GM12878 (cell line): ENCODE measurements around the gene IER3. TPM values are rescaled to one million over a fixed set of nuclear protein-coding genes. Genes with fewer than 3 reads are reported as not detected.

Experiments
- ATAC-seq: fragments of 200-7000 bp; cut with Tn5 transposase; 3 replicates; pipeline ENCODE4 v1.9.1; 2020; ENCODE audit warnings: mild to moderate bottlenecking, moderate library complexity
- BruUV-seq: library from RNA; stranded (reverse); fragments of 400-500 nt; replicated peaks from 2 replicates; lab custom pipeline; 2021; lab: Mats Ljungman, UMichigan
- CTCF ChIA-PET: fragments of 300-600 bp; sonication (Branson Sonifier 250); formaldehyde crosslinking; extraction: SDS; loops from one replicate; lab custom pipeline; 2021; ENCODE audit warnings: inconsistent platforms; lab: Yijun Ruan, JAX
- POLR2A ChIA-PET: fragments of 350-600 bp; formaldehyde crosslinking; extraction: SDS; loops from one replicate; lab custom pipeline; 2021; ENCODE audit warnings: inconsistent platforms; lab: Charles Lee
- RAD21 ChIA-PET: fragments of 300-600 bp; sonication (Branson Sonifier 250); formaldehyde crosslinking; loops from one replicate; lab custom pipeline; 2023; ENCODE audit warnings: antibody characterized with exemption; ENCODE audit not compliant: unreplicated experiment; lab: Charles Lee
- SMC1A ChIA-PET: fragments of 300-600 bp; sonication (Branson Sonifier 250); formaldehyde crosslinking; loops from one replicate; lab custom pipeline; 2023; ENCODE audit not compliant: unreplicated experiment, uncharacterized antibody; lab: Charles Lee
- DNase-seq: peaks from one replicate; pipeline ENCODE4 v3.0.0-alpha.2; 2011; ENCODE audit warnings: low read depth, low spot score
- FAIRE-seq: peaks from 3 replicates; lab custom pipeline; 2011; peaks lifted over from hg19 to GRCh38; lab: Jason Lieb, UNC
- H2AFZ ChIP-seq: 2 replicates; pipeline ENCODE4 v1.6.0; 2011; ENCODE audit warnings: low read depth, low read length, control low read depth; ENCODE audit not compliant: control insufficient read depth
- H3K27ac ChIP-seq: 2 replicates; pipeline ENCODE4 v1.5.1; 2011; ENCODE audit warnings: control low read depth; ENCODE audit not compliant: control insufficient read depth, insufficient read depth
- H3K27me3 ChIP-seq, 2 experiments: replicated peaks in 1 of 2; 2 replicates each; pipeline versions ENCODE4 v1.6.0 to v1.6.1; 2011; ENCODE audit warnings: low read length in 1 of 2; ENCODE audit not compliant: control insufficient read depth in 2 of 2, insufficient read depth in 2 of 2
- H3K36me3 ChIP-seq, 2 experiments: 2 replicates each; pipeline ENCODE4 v1.5.1; 2011; ENCODE audit warnings: low read length in 1 of 2; ENCODE audit not compliant: control insufficient read depth in 2 of 2, insufficient read depth in 2 of 2
- H3K4me1 ChIP-seq: 2 replicates; pipeline ENCODE4 v1.6.1; 2011; ENCODE audit warnings: mild to moderate bottlenecking, low read length, moderate library complexity, mixed read lengths; ENCODE audit not compliant: control insufficient read depth, insufficient read depth
- H3K4me2 ChIP-seq: 2 replicates; pipeline ENCODE4 v1.6.0; 2011; ENCODE audit warnings: control low read depth; ENCODE audit not compliant: control insufficient read depth, insufficient read depth
- H3K4me3 ChIP-seq: fragments of 200-600 bp; sonication (generic); 2 replicates; pipeline ENCODE4 v1.5.1; 2016
- H3K79me2 ChIP-seq: 2 replicates; pipeline ENCODE4 v1.6.0; 2011; ENCODE audit warnings: low read length; ENCODE audit not compliant: control insufficient read depth, insufficient read depth
- H3K9ac ChIP-seq: 2 replicates; pipeline ENCODE4 v1.8.0; 2011; ENCODE audit warnings: low read length, control low read depth, mixed read lengths; ENCODE audit not compliant: control insufficient read depth, insufficient read depth
- H3K9me3 ChIP-seq: replicated peaks from 3 replicates; pipeline ENCODE4 v1.5.1; 2011; ENCODE audit warnings: mild to moderate bottlenecking, low read length; ENCODE audit not compliant: control insufficient read depth, insufficient read depth
- H4K20me1 ChIP-seq: 2 replicates; pipeline ENCODE4 v1.6.0; 2011; ENCODE audit not compliant: control insufficient read depth, insufficient read depth
- IKZF2 ChIP-seq, 2 experiments: fragments of 450-650 bp; IDR thresholded peaks; 2 replicates each; pipeline ENCODE4 v1.6.1; 2017; ENCODE audit warnings: mild to moderate bottlenecking in 2 of 2, moderate library complexity in 2 of 2
- KLF5 ChIP-seq: fragments of 450-650 bp; IDR thresholded peaks from 2 replicates; pipeline ENCODE4 v1.6.1; 2014; ENCODE audit warnings: mild to moderate bottlenecking; ENCODE audit not compliant: partially characterized antibody
- POLR2AphosphoS2 ChIP-seq: IDR thresholded peaks from 2 replicates; pipeline ENCODE4 v1.6.1; 2011; ENCODE audit warnings: low read depth, mild to moderate bottlenecking, low read length, improper control_type of control experiment, moderate library complexity
- RB1 ChIP-seq: fragments of 450-650 bp; formaldehyde crosslinking; IDR thresholded peaks from 2 replicates; pipeline ENCODE4 v1.6.1; 2017; ENCODE audit warnings: mild to moderate bottlenecking, borderline replicate concordance
- RBBP5 ChIP-seq: fragments of 200-600 bp; sonication (generic); conservative IDR thresholded peaks from 2 replicates; pipeline ENCODE4 v1.6.1; 2016
- SMAD1 ChIP-seq: fragments of 450-650 bp; IDR thresholded peaks from 2 replicates; pipeline ENCODE4 v1.6.1; 2018; ENCODE audit warnings: mild to moderate bottlenecking, low read depth; ENCODE audit not compliant: partially characterized antibody
- SMC3 ChIP-seq: IDR thresholded peaks from 2 replicates; pipeline ENCODE4 v1.6.1; 2011; ENCODE audit warnings: low read length, improper control_type of control experiment, borderline replicate concordance
- SP1 ChIP-seq: IDR thresholded peaks from one replicate; pipeline ENCODE4 v1.6.1; 2011; ENCODE audit warnings: low read depth, low read length
- TAF1 ChIP-seq: IDR thresholded peaks from 2 replicates; pipeline ENCODE4 v1.6.1; 2011; ENCODE audit warnings: mild to moderate bottlenecking, low read depth, low read length, borderline replicate concordance
- ZSCAN29 ChIP-seq: fragments of 450-650 bp; IDR thresholded peaks from 2 replicates; pipeline ENCODE4 v1.6.1; 2017; ENCODE audit warnings: mild to moderate bottlenecking, moderate library complexity
- WGBS: methylation state at CpG from one replicate; pipeline ENCODE4 v1.1.6; 2016; ENCODE audit warnings: low lambda C conversion rate; ENCODE audit not compliant: insufficient replicate concordance, insufficient coverage; ENCODE audit errors: missing lambda C conversion rate; 5-methylcytosine and 5-hydroxymethylcytosine counted together
- in situ Hi-C: fragments of 300-500 bp; cut with MboI; formaldehyde crosslinking; loops from 9 replicates; pipeline ENCODE4 v1.14.3; 2018; ENCODE audit warnings: mixed read lengths
- intact Hi-C: fragments of 100-400 bp; cut with micrococcal nuclease; formaldehyde crosslinking; loops from one replicate; pipeline ENCODE4 v1.14.2; 2022; ENCODE audit not compliant: unreplicated experiment
- polyA plus RNA-seq, 11 experiments: library from polyadenylated mRNA; depleted of rRNA in 4 of 11; unstranded in 6 of 11; stranded (reverse) in 5 of 11; fragments of >200 nt; fragmentation: Nextera tagmentation in 4 of 11; fragmentation: Illumina TruSeq in 1 of 11; extraction: Ambion mirVana in 4 of 11; extraction: Trizol in 1 of 11; gene quantifications; 1 replicate in 1 of 11; 2 replicates in 10 of 11; pipeline versions ENCODE4 v1.2.1 to v1.2.3, GENCODE V29; 2011 to 2016; ENCODE audit warnings: inconsistent platforms in 2 of 11, missing spikeins in 2 of 11, low read depth in 1 of 11
- total RNA-seq, 4 experiments: library from RNA; depleted of rRNA in 3 of 4; stranded (reverse); fragments of >200 nt in 3 of 4; fragmentation: Illumina TruSeq in 1 of 4; extraction: Trizol in 1 of 4; gene quantifications; 2 replicates each; pipeline versions ENCODE4 v1.2.1 to v1.2.3, GENCODE V29; 2013 to 2021
- TF ChIP-seq, protein P1 (sequence below): fragments of 450-650 bp; IDR thresholded peaks from 2 replicates; pipeline ENCODE4 v1.6.1; 2017; ENCODE audit warnings: mild to moderate bottlenecking, moderate library complexity
- TF ChIP-seq, protein P2 (sequence below): fragments of 450-650 bp; IDR thresholded peaks from 2 replicates; pipeline ENCODE4 v1.6.1; 2017; ENCODE audit warnings: antibody characterized with exemption, mild to moderate bottlenecking, moderate library complexity
- TF ChIP-seq, protein P3 (sequence below): IDR thresholded peaks from 2 replicates; pipeline ENCODE4 v1.6.1; 2012; ENCODE audit warnings: mild to moderate bottlenecking, low read depth, low read length

Gene IER3
- total and polyA plus RNA-seq, 10 of the 15 experiments (the other 5 are each of a cell fraction or from before 2014, with no cell fraction given), result 1.9 to 100 (median 32.3) TPM

DNA sequence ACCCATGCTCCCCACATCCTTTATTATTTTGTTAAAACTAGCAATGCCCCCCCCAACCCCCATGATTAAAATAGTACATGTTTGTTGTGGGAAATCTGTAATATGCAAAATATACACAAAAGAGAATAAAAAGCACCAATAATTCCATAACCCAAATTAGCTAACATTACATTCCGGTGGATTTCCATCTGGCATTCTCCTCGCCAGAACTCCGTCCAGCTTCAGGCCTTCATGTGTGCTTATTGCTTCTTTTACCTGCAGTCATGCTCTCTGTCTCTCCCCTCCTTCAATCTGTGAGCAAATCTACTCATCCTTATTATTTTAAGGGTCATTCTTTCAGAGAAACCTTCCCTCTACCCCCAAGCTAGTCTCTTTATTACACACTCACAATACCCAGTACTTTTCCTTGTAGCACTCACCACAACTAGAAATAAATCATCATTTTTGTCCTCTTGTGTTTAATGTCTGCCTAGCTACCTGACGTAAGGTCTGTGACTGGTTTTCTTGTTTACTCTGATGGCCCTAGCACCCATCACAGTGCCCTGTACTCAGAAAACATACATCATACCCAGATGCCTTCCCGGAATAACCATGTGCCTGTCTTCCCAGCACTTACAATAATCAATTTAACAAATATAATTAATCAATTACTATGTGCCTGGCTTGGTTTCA, 25.6 kb upstream of the IER3 start:
- 89% methylated on average over 5 of the region's 5 CpGs for WGBS
- H3K27me3 ChIP-seq, result no peaks in the 10 kb centered on the region
- H3K9me3 ChIP-seq, result no peaks in the 10 kb centered on the region
- no peaks in the 10 kb centered on the region for H4K20me1 ChIP-seq
- ChIA-PET RAD21 (interaction anchor here (0.8 to 7.4 kb wide), 12 partner anchors 9 to 114 kb away, joined by 3 to 98 read pairs (median 6); partner anchors contain the start of gene DDR1), CTCF (interaction anchor here (0.9 to 5.0 kb wide), 11 partner anchors 12 to 58 kb away, joined by 4 to 39 read pairs (median 7); partner anchors contain the start of gene IER3), POLR2A (interaction anchor here (1.0 to 6.2 kb wide), 12 partner anchors 9 to 109 kb away, joined by 3 to 89 read pairs (median 11); partner anchors contain the start of gene FLOT1), SMC1A (interaction anchor here (0.8 to 9.7 kb wide), 12 partner anchors 9 to 47 kb away, joined by 3 to 217 read pairs (median 18); partner anchors contain the start of gene FLOT1)
- no peak overlapping the region for H3K27ac ChIP-seq
- in situ Hi-C loops (no loop called here), intact Hi-C loops (no loop called here)
- FAIRE-seq (no peak), ATAC-seq (no peak), DNase-seq (no peak)
- no peak overlapping the region for H3K4me3 ChIP-seq
- no peak overlapping the region for H2AFZ ChIP-seq
- H3K4me2 ChIP-seq, result no peak overlapping the region
- H3K4me1 ChIP-seq, result peaks cover 33% of the 10 kb centered on the region
- H3K79me2 ChIP-seq, result no peaks in the 10 kb centered on the region
- H3K9ac ChIP-seq, result no peak overlapping the region
- H3K36me3 ChIP-seq, result no peaks in the 10 kb centered on the region
- BruUV-seq, result no TSS peak
- no peak for TF ChIP-seq ZSCAN29
- no peak for TF ChIP-seq TAF1
- TF ChIP-seq, protein P1, sequence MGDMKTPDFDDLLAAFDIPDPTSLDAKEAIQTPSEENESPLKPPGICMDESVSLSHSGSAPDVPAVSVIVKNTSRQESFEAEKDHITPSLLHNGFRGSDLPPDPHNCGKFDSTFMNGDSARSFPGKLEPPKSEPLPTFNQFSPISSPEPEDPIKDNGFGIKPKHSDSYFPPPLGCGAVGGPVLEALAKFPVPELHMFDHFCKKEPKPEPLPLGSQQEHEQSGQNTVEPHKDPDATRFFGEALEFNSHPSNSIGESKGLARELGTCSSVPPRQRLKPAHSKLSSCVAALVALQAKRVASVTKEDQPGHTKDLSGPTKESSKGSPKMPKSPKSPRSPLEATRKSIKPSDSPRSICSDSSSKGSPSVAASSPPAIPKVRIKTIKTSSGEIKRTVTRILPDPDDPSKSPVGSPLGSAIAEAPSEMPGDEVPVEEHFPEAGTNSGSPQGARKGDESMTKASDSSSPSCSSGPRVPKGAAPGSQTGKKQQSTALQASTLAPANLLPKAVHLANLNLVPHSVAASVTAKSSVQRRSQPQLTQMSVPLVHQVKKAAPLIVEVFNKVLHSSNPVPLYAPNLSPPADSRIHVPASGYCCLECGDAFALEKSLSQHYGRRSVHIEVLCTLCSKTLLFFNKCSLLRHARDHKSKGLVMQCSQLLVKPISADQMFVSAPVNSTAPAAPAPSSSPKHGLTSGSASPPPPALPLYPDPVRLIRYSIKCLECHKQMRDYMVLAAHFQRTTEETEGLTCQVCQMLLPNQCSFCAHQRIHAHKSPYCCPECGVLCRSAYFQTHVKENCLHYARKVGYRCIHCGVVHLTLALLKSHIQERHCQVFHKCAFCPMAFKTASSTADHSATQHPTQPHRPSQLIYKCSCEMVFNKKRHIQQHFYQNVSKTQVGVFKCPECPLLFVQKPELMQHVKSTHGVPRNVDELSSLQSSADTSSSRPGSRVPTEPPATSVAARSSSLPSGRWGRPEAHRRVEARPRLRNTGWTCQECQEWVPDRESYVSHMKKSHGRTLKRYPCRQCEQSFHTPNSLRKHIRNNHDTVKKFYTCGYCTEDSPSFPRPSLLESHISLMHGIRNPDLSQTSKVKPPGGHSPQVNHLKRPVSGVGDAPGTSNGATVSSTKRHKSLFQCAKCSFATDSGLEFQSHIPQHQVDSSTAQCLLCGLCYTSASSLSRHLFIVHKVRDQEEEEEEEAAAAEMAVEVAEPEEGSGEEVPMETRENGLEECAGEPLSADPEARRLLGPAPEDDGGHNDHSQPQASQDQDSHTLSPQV, result no peak
- TF ChIP-seq SMAD1, result no peak
- TF ChIP-seq SP1, result no peak
- TF ChIP-seq POLR2AphosphoS2, result no peak
- TF ChIP-seq, protein P2, sequence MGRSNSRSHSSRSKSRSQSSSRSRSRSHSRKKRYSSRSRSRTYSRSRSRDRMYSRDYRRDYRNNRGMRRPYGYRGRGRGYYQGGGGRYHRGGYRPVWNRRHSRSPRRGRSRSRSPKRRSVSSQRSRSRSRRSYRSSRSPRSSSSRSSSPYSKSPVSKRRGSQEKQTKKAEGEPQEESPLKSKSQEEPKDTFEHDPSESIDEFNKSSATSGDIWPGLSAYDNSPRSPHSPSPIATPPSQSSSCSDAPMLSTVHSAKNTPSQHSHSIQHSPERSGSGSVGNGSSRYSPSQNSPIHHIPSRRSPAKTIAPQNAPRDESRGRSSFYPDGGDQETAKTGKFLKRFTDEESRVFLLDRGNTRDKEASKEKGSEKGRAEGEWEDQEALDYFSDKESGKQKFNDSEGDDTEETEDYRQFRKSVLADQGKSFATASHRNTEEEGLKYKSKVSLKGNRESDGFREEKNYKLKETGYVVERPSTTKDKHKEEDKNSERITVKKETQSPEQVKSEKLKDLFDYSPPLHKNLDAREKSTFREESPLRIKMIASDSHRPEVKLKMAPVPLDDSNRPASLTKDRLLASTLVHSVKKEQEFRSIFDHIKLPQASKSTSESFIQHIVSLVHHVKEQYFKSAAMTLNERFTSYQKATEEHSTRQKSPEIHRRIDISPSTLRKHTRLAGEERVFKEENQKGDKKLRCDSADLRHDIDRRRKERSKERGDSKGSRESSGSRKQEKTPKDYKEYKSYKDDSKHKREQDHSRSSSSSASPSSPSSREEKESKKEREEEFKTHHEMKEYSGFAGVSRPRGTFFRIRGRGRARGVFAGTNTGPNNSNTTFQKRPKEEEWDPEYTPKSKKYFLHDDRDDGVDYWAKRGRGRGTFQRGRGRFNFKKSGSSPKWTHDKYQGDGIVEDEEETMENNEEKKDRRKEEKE, result no peak
- no peak for TF ChIP-seq RB1
- no peak for TF ChIP-seq KLF5
- TF ChIP-seq, protein P3, sequence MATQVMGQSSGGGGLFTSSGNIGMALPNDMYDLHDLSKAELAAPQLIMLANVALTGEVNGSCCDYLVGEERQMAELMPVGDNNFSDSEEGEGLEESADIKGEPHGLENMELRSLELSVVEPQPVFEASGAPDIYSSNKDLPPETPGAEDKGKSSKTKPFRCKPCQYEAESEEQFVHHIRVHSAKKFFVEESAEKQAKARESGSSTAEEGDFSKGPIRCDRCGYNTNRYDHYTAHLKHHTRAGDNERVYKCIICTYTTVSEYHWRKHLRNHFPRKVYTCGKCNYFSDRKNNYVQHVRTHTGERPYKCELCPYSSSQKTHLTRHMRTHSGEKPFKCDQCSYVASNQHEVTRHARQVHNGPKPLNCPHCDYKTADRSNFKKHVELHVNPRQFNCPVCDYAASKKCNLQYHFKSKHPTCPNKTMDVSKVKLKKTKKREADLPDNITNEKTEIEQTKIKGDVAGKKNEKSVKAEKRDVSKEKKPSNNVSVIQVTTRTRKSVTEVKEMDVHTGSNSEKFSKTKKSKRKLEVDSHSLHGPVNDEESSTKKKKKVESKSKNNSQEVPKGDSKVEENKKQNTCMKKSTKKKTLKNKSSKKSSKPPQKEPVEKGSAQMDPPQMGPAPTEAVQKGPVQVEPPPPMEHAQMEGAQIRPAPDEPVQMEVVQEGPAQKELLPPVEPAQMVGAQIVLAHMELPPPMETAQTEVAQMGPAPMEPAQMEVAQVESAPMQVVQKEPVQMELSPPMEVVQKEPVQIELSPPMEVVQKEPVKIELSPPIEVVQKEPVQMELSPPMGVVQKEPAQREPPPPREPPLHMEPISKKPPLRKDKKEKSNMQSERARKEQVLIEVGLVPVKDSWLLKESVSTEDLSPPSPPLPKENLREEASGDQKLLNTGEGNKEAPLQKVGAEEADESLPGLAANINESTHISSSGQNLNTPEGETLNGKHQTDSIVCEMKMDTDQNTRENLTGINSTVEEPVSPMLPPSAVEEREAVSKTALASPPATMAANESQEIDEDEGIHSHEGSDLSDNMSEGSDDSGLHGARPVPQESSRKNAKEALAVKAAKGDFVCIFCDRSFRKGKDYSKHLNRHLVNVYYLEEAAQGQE, result no peak
- TF ChIP-seq RBBP5, result no peak
- TF ChIP-seq SMC3, result no peak
- TF ChIP-seq IKZF2 (IDR thresholded peaks at IDR 0.05), result no peak
